HCT116 (cell line): ENCODE results near the gene ADAMTS9. TPM values are rescaled to one million over a fixed set of nuclear protein-coding genes. Genes with fewer than 3 reads are reported as not detected.

Source experiments
- ATAC-seq: fragments of 200-7000 bp; cut with Tn5 transposase; 2 replicates; pipeline ENCODE4 v1.9.1; 2020; ENCODE audit warnings: mild to moderate bottlenecking, moderate library complexity
- BruUV-seq: library from RNA; stranded (reverse); fragments of 400-500 nt; replicated peaks from 2 replicates; lab custom pipeline; 2021; lab: Mats Ljungman, UMichigan
- CTCF ChIA-PET: fragments of 300-600 bp; sonication (Branson Sonifier 250); formaldehyde crosslinking; loops from one replicate; lab custom pipeline; 2021; ENCODE audit warnings: antibody characterized with exemption; lab: Charles Lee
- POLR2A ChIA-PET: fragments of 300-600, 350-600 bp; sonication (Branson Sonifier 250); formaldehyde crosslinking; loops from one replicate; lab custom pipeline; 2021; ENCODE audit warnings: antibody characterized with exemption; lab: Charles Lee
- RAD21 ChIA-PET, 2 experiments: fragments of 300-600 bp; sonication (Branson Sonifier 250); formaldehyde crosslinking; loops; one replicate each; lab custom pipeline; 2023; ENCODE audit warnings: low total read pairs in 2 of 2; ENCODE audit not compliant: uncharacterized antibody in 2 of 2, unreplicated experiment in 2 of 2, low non-redundant PET in 1 of 2; lab: Charles Lee
- DNase-seq: peaks from one replicate; pipeline ENCODE4 v3.0.0-alpha.2; 2010; ENCODE audit warnings: low read depth, low spot score
- H2AFZ ChIP-seq: fragments of 200-600 bp; shearing (Covaris generic), sonication (generic); 2 replicates; pipeline ENCODE4 v1.6.1; 2017; ENCODE audit warnings: low read depth, mixed run types, mixed read lengths, antibody characterized with exemption, low read length; ENCODE audit not compliant: poor library complexity, severe bottlenecking
- H3K27ac ChIP-seq: 2 replicates; pipeline ENCODE4 v1.5.1; 2012; ENCODE audit warnings: low read depth, low read length
- H3K27me3 ChIP-seq: fragments of 200-600 bp; sonication (generic); 2 replicates; pipeline ENCODE4 v1.6.1; 2016; ENCODE audit warnings: mixed run types, low read length, mixed read lengths; ENCODE audit not compliant: insufficient read depth
- H3K36me3 ChIP-seq, 2 experiments: fragments of 200-500 bp in 1 of 2; fragments of 200-600 bp in 1 of 2; sonication (Bioruptor generic) in 1 of 2; sonication (generic) in 1 of 2; 2 replicates each; pipeline versions ENCODE4 v1.5.1 to v1.6.1; 2014 to 2016; ENCODE audit warnings: low read length in 2 of 2, inconsistent platforms in 1 of 2, mixed read lengths in 1 of 2, mixed run types in 1 of 2; ENCODE audit not compliant: insufficient read depth in 2 of 2, control insufficient read depth in 1 of 2
- H3K4me1 ChIP-seq, 2 experiments: fragments of 200-600 bp in 1 of 2; sonication (generic) in 1 of 2; 2 replicates each; pipeline versions ENCODE4 v1.5.1 to v1.6.1; 2012 to 2017; ENCODE audit warnings: low read length in 2 of 2, inconsistent platforms in 1 of 2, mild to moderate bottlenecking in 1 of 2, mixed read lengths in 1 of 2, mixed run types in 1 of 2, moderate library complexity in 1 of 2; ENCODE audit not compliant: insufficient read depth in 2 of 2, control insufficient read depth in 1 of 2
- H3K4me2 ChIP-seq: fragments of 200-600 bp; sonication (generic); 2 replicates; pipeline ENCODE4 v1.6.1; 2017; ENCODE audit warnings: mixed run types, low read length, mixed read lengths
- H3K4me3 ChIP-seq, 2 experiments: fragments of 200-600 bp in 1 of 2; sonication (generic) in 1 of 2; replicated peaks in 1 of 2; 2 replicates each; pipeline ENCODE4 v1.5.1; 2011 to 2016; ENCODE audit warnings: low read length in 2 of 2, control low read depth in 1 of 2, low read depth in 1 of 2, mild to moderate bottlenecking in 1 of 2, mixed read lengths in 1 of 2, mixed run types in 1 of 2
- H3K79me2 ChIP-seq: fragments of 200-600 bp; sonication (generic); 2 replicates; pipeline ENCODE4 v1.6.1; 2017; ENCODE audit warnings: mild to moderate bottlenecking, mixed run types, low read length, moderate library complexity, mixed read lengths; ENCODE audit not compliant: insufficient read depth
- H3K9ac ChIP-seq: fragments of 200-600 bp; sonication (generic); 2 replicates; pipeline ENCODE4 v1.6.1; 2016; ENCODE audit warnings: low read length, mixed read lengths
- H3K9me2 ChIP-seq: fragments of 200-600 bp; sonication (generic), shearing (Covaris generic); 2 replicates; pipeline ENCODE4 v1.6.1; 2017; ENCODE audit warnings: mixed run types, mild to moderate bottlenecking, moderate library complexity; ENCODE audit not compliant: insufficient read depth
- H3K9me3 ChIP-seq, 2 experiments: fragments of 200-500 bp in 1 of 2; fragments of 200-600 bp in 1 of 2; sonication (Bioruptor generic) in 1 of 2; sonication (generic) in 1 of 2; 2 replicates each; pipeline ENCODE4 v1.6.1; 2014 to 2017; ENCODE audit warnings: low read length in 2 of 2, mixed read lengths in 2 of 2, inconsistent platforms in 1 of 2, low read depth in 1 of 2, mild to moderate bottlenecking in 1 of 2, mixed run types in 1 of 2, moderate library complexity in 1 of 2; ENCODE audit not compliant: control insufficient read depth in 1 of 2, insufficient read depth in 1 of 2
- H4K20me1 ChIP-seq: fragments of 200-600 bp; sonication (generic), shearing (Covaris generic); 2 replicates; pipeline ENCODE4 v1.6.1; 2017; ENCODE audit warnings: mixed run types, mild to moderate bottlenecking, moderate library complexity; ENCODE audit not compliant: insufficient read depth
- CBX3 ChIP-seq: IDR thresholded peaks from 2 replicates; pipeline ENCODE4 v1.6.1; 2012; ENCODE audit warnings: low read depth
- CTCF ChIP-seq, 3 experiments: fragments of 200-600 bp in 1 of 3; sonication (generic) in 1 of 3; IDR thresholded peaks in 2 of 3; conservative IDR thresholded peaks in 1 of 3; 2 replicates each; pipeline ENCODE4 v1.5.1; 2012 to 2017; ENCODE audit warnings: low read depth in 2 of 3, low read length in 2 of 3, antibody characterized with exemption in 1 of 3, borderline replicate concordance in 1 of 3, control low read depth in 1 of 3, mild to moderate bottlenecking in 1 of 3, mixed read lengths in 1 of 3, mixed run types in 1 of 3, moderate library complexity in 1 of 3; ENCODE audit not compliant: insufficient read depth in 1 of 3
- EGR1 ChIP-seq: IDR thresholded peaks from 2 replicates; pipeline ENCODE4 v1.6.1; 2012; ENCODE audit warnings: low read depth
- POLR2AphosphoS5 ChIP-seq: IDR thresholded peaks from 2 replicates; pipeline ENCODE4 v1.6.1; 2011; ENCODE audit warnings: mild to moderate bottlenecking, low read depth, low read length, moderate library complexity
- TCF7L2 ChIP-seq: IDR thresholded peaks from 2 replicates; pipeline ENCODE4 v1.7.0; 2011; ENCODE audit warnings: borderline replicate concordance, inconsistent platforms; ENCODE audit not compliant: insufficient read depth, insufficient read length; ENCODE audit errors: extremely low read depth
- ZFX ChIP-seq: fragments of 450-650 bp; IDR thresholded peaks from 2 replicates; pipeline ENCODE4 v1.6.1; 2017
- ZNF274 ChIP-seq: fragments of 200-500 bp; sonication (Bioruptor generic); IDR thresholded peaks from 2 replicates; pipeline ENCODE4 v1.6.1; 2014; ENCODE audit warnings: mild to moderate bottlenecking, low read depth, low read length, inconsistent platforms
- intact Hi-C: fragments of 100-400 bp; cut with micrococcal nuclease; formaldehyde crosslinking; loops from 2 replicates; pipeline ENCODE4 v1.10.0; 2022
- total RNA-seq: library from RNA; stranded (reverse); gene quantifications from one replicate; pipeline ENCODE4 v1.2.1, GENCODE V29; 2021; ENCODE audit not compliant: unreplicated experiment

The ADAMTS9 gene
- total RNA-seq, 1 experiment from 2014 or later: 0.05 TPM

- Histone ChIP-seq H3K9me2 (no peaks in the 10 kb centered on the region), H2AFZ (no peak overlapping the region), H3K36me3 (no peaks in the 10 kb centered on the region), H3K4me1 (no peaks in the 10 kb centered on the region), H3K27me3 (peaks cover 10% of the 10 kb centered on the region), H4K20me1 (no peaks in the 10 kb centered on the region), H3K9ac (no peak overlapping the region), H3K27ac (no peak overlapping the region), H3K4me2 (no peak overlapping the region), H3K9me3 (no peaks in the 10 kb centered on the region), H3K79me2 (no peaks in the 10 kb centered on the region), H3K4me3 (no peak overlapping the region)
- RAD21 ChIA-PET: no interaction called here
- POLR2A ChIA-PET: no interaction called here
- intact Hi-C loops: no loop called here
- DNase-seq (no peak), ATAC-seq (no peak)
- CTCF ChIA-PET: no interaction called here
- TF ChIP-seq CBX3 (no peak), TCF7L2 (no peak), EGR1 (no peak), CTCF (IDR thresholded peaks at IDR 0.05 in 2 of 3, conservative IDR thresholded peaks at IDR 0.05 in 1 of 3; ENCODE audit: borderline replicate concordance in 1 of 3, insufficient read depth in 1 of 3, low read depth in 2 of 3, low read length in 2 of 3) (no peak), ZNF274 (no peak)
- no TSS peak for BruUV-seq
Observed at GRCh38 chr3:64494526-64494925, 193.3 kb downstream of the ADAMTS9 start.

DNA sequence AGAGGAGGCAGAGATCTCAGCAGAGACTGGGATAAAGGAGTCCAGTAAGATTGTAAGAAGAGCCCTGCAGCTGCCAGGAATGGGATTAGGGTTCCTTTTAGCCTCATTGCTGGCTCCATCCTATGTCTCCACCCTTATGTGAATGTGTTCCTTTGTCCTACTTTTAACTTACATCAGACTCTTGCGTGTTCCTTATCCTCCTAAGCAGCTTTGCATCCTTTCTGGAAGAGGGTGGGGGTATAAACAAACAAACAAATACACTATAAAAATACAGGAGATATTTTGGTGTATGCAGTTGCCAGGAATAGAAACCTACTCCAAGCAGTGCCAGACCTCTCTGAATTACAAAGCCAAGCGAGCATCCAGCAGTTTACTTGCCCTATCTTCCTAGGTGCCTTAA lies 194.7 kb downstream of the ADAMTS9 start:
- TF ChIP-seq ZFX: no peak
- TF ChIP-seq POLR2AphosphoS5: no peak
- Histone ChIP-seq H3K79me2 (no peaks in the 10 kb centered on the region), H3K36me3 (no peaks in the 10 kb centered on the region), H3K4me3 (no peak overlapping the region), H3K9me2 (no peaks in the 10 kb centered on the region), H3K27ac (no peak overlapping the region), H4K20me1 (no peaks in the 10 kb centered on the region), H3K4me2 (no peak overlapping the region), H2AFZ (no peak overlapping the region), H3K9me3 (no peaks in the 10 kb centered on the region), H3K4me1 (no peaks in the 10 kb centered on the region), H3K27me3 (peaks cover 14% of the 10 kb centered on the region), H3K9ac (no peak overlapping the region)
- intact Hi-C loops: no loop called here
- ChIA-PET POLR2A (no interaction called here), RAD21 (no interaction called here), CTCF (no interaction called here)
- BruUV-seq: no TSS peak
- DNase-seq (no peak), ATAC-seq (no peak)
